ENCODE results near the gene KMT2B.

Gene KMT2B

DNA sequence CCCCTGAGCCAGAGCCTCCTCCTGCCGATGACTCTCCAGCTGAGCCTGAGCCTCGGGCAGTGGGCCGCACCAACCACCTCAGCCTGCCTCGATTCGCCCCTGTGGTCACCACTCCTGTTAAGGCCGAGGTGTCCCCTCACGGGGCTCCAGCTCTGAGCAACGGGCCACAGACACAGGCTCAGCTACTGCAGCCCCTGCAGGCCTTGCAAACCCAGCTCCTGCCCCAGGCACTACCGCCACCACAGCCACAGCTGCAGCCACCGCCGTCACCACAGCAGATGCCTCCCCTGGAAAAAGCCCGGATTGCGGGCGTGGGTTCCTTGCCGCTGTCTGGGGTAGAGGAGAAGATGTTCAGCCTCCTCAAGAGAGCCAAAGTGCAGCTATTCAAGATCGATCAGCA is 3.6 kb downstream of the KMT2B start:
- no peak overlapping the region for H3K4me2 ChIP-seq (ENCODE audit: low read length)
- no peaks in the 10 kb centered on the region for H4K20me1 ChIP-seq (ENCODE audit: insufficient read depth, low read length)
- peaks cover 8% of the 10 kb centered on the region for H3K79me2 ChIP-seq (ENCODE audit: insufficient read depth, low read length)
- peaks cover 17% of the 10 kb centered on the region for H3K4me1 ChIP-seq (ENCODE audit: insufficient read depth, low read length, severe bottlenecking)
- H3K4me3 ChIP-seq (ENCODE audit: low read depth, low read length, poor library complexity, severe bottlenecking) = no peak overlapping the region
- no peaks in the 10 kb centered on the region for H3K9me3 ChIP-seq (ENCODE audit: low read length)
- no peaks in the 10 kb centered on the region for H3F3A ChIP-seq (ENCODE audit: insufficient read depth, low read length)
- no peak overlapping the region for H3K9ac ChIP-seq (ENCODE audit: low read length)
- H3K27me3 ChIP-seq (ENCODE audit: insufficient read depth, low read length) = no peaks in the 10 kb centered on the region
- no peak overlapping the region for H3K27ac ChIP-seq (ENCODE audit: low read depth, low read length, poor library complexity, severe bottlenecking)
- no peaks in the 10 kb centered on the region for H3K9me2 ChIP-seq (ENCODE audit: low read depth, low read length)
- TF ChIP-seq CTCF (IDR thresholded peaks at IDR 0.05; ENCODE audit: low read length) (no peak), EZH2 (IDR thresholded peaks at IDR 0.05; ENCODE audit: borderline replicate concordance, low read length) (no peak)
- H2AFZ ChIP-seq (ENCODE audit: low read length) = no peak overlapping the region
- peaks cover 64% of the 10 kb centered on the region for H3K36me3 ChIP-seq (ENCODE audit: insufficient read depth, low read length)

DNA sequence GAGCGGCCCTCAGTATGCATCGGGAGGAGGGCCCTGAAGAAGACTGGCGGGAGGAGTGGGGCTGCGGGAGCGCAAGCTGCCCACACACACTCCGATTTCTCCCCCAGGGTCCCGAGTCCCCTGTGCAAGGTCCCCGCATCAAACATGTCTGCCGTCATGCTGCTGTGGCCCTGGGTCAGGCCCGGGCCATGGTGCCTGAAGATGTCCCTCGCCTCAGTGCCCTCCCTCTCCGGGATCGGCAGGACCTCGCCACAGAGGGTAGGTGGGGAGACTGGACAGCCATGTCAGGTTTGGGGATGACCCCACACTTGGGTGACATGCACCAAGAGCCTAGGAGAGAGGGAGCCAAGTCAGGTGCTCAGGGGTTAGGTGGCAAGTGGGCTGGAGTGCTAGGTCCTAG is 4.7 kb downstream of the KMT2B start:
- H3K27me3 ChIP-seq (ENCODE audit: insufficient read depth, low read length) = no peaks in the 10 kb centered on the region
- H3K9ac ChIP-seq (ENCODE audit: low read length) = no peak overlapping the region
- no peaks in the 10 kb centered on the region for H4K20me1 ChIP-seq (ENCODE audit: insufficient read depth, low read length)
- H3K4me1 ChIP-seq (ENCODE audit: insufficient read depth, low read length, severe bottlenecking) = peaks cover 11% of the 10 kb centered on the region
- no peaks in the 10 kb centered on the region for H3K9me3 ChIP-seq (ENCODE audit: low read length)
- no peaks in the 10 kb centered on the region for H3F3A ChIP-seq (ENCODE audit: insufficient read depth, low read length)
- no peak overlapping the region for H3K4me2 ChIP-seq (ENCODE audit: low read length)
- H3K27ac ChIP-seq (ENCODE audit: low read depth, low read length, poor library complexity, severe bottlenecking) = no peak overlapping the region
- H3K9me2 ChIP-seq (ENCODE audit: low read depth, low read length) = no peaks in the 10 kb centered on the region
- TF ChIP-seq CTCF (IDR thresholded peaks at IDR 0.05; ENCODE audit: low read length) (no peak), EZH2 (IDR thresholded peaks at IDR 0.05; ENCODE audit: borderline replicate concordance, low read length) (no peak)
- no peak overlapping the region for H3K4me3 ChIP-seq (ENCODE audit: low read depth, low read length, poor library complexity, severe bottlenecking)
- H3K36me3 ChIP-seq (ENCODE audit: insufficient read depth, low read length) = peaks cover 72% of the 10 kb centered on the region
- H2AFZ ChIP-seq (ENCODE audit: low read length) = no peak overlapping the region
- peaks cover 8% of the 10 kb centered on the region for H3K79me2 ChIP-seq (ENCODE audit: insufficient read depth, low read length)

- H3K4me2 ChIP-seq (ENCODE audit: low read length) = no peak overlapping the region
- no peaks in the 10 kb centered on the region for H4K20me1 ChIP-seq (ENCODE audit: insufficient read depth, low read length)
- H3K9ac ChIP-seq (ENCODE audit: low read length) = no peak overlapping the region
Measured at GRCh38 chr19:35722897-35723296, 5.1 kb downstream of the KMT2B start.

More at GRCh38 chr19:35722897-35723296, 5.1 kb downstream of the KMT2B start:
- Histone ChIP-seq H3K4me3 (ENCODE audit: low read depth, low read length, poor library complexity, severe bottlenecking) (no peak overlapping the region), H3F3A (ENCODE audit: insufficient read depth, low read length) (no peaks in the 10 kb centered on the region), H3K27ac (ENCODE audit: low read depth, low read length, poor library complexity, severe bottlenecking) (no peak overlapping the region), H3K9me2 (ENCODE audit: low read depth, low read length) (no peaks in the 10 kb centered on the region), H3K36me3 (ENCODE audit: insufficient read depth, low read length) (peaks cover 76% of the 10 kb centered on the region), H3K4me1 (ENCODE audit: insufficient read depth, low read length, severe bottlenecking) (peaks cover 11% of the 10 kb centered on the region), H3K9me3 (ENCODE audit: low read length) (no peaks in the 10 kb centered on the region), H3K27me3 (ENCODE audit: insufficient read depth, low read length) (no peaks in the 10 kb centered on the region), H2AFZ (ENCODE audit: low read length) (no peak overlapping the region), H3K79me2 (ENCODE audit: insufficient read depth, low read length) (peaks cover 8% of the 10 kb centered on the region)
- no peak for TF ChIP-seq CTCF (IDR thresholded peaks at IDR 0.05; ENCODE audit: low read length)
- TF ChIP-seq EZH2 (IDR thresholded peaks at IDR 0.05; ENCODE audit: borderline replicate concordance, low read length) = no peak

Measured in OCI-LY1 (cell line).